WI38 (cell line): ENCODE data around the gene SPEF1.

Experiments
- H3K4me3 ChIP-seq: 2 replicates; pipeline ENCODE4 v1.5.1; 2011; ENCODE audit warnings: low read depth, mild to moderate bottlenecking, control low read depth, low read length
- TF ChIP-seq, protein P1 (sequence below): IDR thresholded peaks from 2 replicates; pipeline ENCODE4 v1.5.1; 2012; ENCODE audit warnings: low read depth, mild to moderate bottlenecking, control low read depth, low read length

SPEF1 gene

DNA sequence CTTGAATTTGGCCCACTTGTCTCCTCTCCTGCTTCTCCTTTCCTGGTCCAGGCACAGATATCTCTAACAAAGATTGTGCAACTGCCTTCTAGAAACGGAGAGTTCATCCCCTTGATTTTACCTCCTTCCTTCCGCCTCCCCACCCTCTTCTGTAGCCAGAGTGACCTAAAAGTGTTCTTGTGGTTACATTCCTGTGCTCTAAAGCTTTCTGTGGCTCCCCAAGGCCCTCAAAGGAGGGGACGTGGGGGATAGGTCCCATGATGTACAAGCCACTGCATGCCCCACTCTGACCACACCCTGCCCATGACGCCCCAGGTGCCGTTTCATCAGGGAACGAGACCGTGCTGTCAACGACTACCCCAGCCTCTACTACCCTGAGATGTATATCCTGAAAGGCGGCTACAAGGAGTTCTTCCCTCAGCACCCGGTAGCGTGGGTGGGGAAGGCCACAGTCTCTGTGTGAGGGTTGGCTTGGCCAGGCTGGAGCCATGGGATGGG, 23.1 kb upstream of the SPEF1 start:
- no peak overlapping the region for H3K4me3 ChIP-seq
- TF ChIP-seq, protein P1, sequence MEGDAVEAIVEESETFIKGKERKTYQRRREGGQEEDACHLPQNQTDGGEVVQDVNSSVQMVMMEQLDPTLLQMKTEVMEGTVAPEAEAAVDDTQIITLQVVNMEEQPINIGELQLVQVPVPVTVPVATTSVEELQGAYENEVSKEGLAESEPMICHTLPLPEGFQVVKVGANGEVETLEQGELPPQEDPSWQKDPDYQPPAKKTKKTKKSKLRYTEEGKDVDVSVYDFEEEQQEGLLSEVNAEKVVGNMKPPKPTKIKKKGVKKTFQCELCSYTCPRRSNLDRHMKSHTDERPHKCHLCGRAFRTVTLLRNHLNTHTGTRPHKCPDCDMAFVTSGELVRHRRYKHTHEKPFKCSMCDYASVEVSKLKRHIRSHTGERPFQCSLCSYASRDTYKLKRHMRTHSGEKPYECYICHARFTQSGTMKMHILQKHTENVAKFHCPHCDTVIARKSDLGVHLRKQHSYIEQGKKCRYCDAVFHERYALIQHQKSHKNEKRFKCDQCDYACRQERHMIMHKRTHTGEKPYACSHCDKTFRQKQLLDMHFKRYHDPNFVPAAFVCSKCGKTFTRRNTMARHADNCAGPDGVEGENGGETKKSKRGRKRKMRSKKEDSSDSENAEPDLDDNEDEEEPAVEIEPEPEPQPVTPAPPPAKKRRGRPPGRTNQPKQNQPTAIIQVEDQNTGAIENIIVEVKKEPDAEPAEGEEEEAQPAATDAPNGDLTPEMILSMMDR: no peak

DNA sequence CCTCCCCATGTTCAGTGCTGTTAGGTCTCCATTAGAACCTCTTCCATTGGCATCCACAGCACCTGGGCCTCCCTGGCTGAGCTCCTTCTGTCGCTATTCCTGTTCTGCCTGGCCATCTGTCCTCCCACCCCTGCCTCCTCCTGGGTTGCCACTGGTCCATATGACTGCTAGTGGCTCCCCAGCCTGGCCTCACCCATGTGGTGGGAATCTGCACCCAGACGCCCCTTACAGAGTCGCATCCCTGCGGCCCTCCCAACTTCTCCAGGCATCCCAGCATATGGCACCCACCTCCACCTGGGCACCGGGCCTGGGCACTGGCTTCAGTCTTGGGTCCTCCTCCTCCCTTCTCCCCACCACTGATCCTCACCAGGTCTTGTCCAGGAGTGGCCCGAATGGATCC, 22.6 kb upstream of the SPEF1 start:
- H3K4me3 ChIP-seq: no peak overlapping the region
- TF ChIP-seq, protein P1: no peak

DNA sequence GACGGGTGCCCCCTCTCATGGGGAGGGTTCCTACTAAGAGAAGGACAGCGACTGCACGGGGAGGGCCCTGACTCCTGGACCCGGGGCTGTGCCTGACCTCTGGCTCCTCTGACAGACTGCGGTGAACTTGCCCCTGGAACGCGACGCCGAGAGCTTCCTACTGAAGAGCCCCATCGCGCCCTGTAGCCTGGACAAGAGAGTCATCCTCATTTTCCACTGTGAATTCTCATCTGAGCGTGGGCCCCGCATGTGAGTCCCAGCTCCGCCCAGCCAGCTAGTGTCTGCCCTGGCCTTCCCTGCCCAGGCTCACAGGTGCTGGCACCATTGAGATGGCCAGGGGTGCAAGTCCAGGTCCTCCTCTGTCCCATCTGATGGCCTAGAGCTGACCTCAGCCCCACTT, 22.0 kb upstream of the SPEF1 start:
- no peak overlapping the region for H3K4me3 ChIP-seq
- TF ChIP-seq, protein P1: no peak

DNA sequence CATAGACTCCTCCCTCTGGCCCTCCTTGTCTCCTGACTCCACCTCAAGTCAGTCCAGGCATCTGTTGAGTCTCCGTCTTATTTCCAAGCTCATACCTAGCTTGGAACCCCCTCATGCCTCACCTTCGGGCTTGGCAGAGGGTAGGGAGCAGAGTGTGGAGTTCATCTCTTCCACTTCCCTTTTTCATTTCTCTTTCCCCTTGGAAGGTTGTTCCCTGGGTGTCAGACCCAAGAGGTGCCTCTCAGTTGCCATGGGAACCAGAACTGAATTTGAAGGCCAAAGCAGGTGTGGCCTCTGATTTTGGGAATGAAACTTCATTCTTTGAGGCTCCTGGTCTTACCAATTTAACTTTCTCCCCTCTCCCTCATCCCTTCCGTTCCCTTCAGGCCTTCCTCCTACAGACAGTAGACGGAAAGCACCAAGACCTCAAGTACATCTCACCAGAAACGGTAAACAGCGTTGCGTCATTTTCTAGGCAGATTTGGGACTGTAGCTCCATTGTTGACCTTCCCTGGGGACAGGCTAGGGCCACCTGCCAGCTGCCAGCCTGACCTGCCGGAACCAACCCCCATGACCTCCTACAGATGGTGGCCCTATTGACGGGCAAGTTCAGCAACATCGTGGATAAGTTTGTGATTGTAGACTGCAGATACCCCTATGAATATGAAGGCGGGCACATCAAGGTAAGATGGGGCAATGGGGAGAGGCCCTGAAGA, 21.4 kb upstream of the SPEF1 start:
- no peak overlapping the region for H3K4me3 ChIP-seq
- TF ChIP-seq, protein P1: no peak

DNA sequence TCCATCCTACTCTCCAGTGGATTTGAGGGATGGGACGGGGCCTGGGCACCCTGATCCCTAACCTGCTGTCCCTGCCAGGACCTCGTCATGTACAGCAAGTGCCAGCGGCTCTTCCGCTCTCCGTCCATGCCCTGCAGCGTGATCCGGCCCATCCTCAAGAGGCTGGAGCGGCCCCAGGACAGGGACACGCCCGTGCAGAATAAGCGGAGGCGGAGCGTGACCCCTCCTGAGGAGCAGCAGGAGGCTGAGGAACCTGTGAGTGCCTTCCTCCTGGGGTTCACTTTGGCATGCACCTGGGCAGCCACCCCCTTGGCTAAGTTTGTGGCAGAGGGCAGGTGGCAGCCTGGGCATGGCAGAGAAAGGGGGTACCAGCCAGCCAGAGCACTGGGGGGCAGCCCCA, 20.6 kb upstream of the SPEF1 start:
- TF ChIP-seq, protein P1: no peak
- H3K4me3 ChIP-seq: no peak overlapping the region

DNA sequence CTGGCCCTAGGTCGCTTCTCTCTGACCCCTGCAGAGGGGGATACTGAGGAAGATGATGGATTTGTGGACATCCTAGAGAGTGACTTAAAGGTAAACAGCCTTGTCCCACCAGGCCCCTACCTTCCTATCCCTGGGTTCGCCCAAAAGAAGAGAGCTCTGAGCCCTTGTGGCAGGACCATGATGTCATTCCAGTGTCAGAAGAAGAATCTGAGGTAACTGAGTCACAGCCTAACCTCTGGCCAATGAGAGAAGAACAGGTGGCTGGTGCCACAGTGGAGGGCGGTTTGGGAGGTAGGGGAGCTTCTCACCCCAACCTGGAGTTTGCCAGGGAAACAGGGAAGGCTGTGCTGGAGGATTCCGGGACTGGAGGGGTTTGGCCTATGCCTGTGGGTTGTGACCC, 20.1 kb upstream of the SPEF1 start:
- TF ChIP-seq, protein P1: no peak
- H3K4me3 ChIP-seq: no peak overlapping the region

DNA sequence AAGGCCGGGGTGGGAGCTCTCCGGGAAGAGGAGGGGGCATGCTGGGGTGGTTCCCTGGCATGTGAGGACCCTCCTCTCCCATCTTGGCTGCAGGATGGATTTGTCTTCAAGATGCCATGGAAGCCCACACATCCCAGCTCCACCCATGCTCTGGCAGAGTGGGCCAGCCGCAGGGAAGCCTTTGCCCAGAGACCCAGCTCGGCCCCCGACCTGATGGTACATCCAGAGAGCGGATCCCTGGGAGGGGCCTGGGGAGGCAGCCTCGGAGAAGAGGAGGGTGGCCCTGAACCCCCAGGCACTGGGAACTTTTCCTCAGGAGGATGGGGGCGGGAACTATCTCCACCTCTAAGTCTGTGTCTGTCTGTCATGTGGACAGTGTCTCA, 19.6 kb upstream of the SPEF1 start:
- TF ChIP-seq, protein P1: no peak
- no peak overlapping the region for H3K4me3 ChIP-seq
